AG09309 (cell line): ENCODE data around the gene KCNQ2.

Experiments used
- DNase-seq: peaks from one replicate; pipeline ENCODE4 v3.0.0-alpha.2; 2010; ENCODE audit warnings: low read depth
- H3K4me3 ChIP-seq: 2 replicates; pipeline ENCODE4 v1.5.1; 2011; ENCODE audit warnings: mild to moderate bottlenecking, low read depth, low read length, moderate library complexity; ENCODE audit not compliant: control insufficient read depth
- CTCF ChIP-seq: IDR thresholded peaks from 2 replicates; pipeline ENCODE4 v1.5.1; 2011; ENCODE audit warnings: mild to moderate bottlenecking, low read depth, low read length, inconsistent platforms; ENCODE audit not compliant: insufficient read depth, control insufficient read depth; ENCODE audit errors: missing control alignments

Gene KCNQ2

DNA sequence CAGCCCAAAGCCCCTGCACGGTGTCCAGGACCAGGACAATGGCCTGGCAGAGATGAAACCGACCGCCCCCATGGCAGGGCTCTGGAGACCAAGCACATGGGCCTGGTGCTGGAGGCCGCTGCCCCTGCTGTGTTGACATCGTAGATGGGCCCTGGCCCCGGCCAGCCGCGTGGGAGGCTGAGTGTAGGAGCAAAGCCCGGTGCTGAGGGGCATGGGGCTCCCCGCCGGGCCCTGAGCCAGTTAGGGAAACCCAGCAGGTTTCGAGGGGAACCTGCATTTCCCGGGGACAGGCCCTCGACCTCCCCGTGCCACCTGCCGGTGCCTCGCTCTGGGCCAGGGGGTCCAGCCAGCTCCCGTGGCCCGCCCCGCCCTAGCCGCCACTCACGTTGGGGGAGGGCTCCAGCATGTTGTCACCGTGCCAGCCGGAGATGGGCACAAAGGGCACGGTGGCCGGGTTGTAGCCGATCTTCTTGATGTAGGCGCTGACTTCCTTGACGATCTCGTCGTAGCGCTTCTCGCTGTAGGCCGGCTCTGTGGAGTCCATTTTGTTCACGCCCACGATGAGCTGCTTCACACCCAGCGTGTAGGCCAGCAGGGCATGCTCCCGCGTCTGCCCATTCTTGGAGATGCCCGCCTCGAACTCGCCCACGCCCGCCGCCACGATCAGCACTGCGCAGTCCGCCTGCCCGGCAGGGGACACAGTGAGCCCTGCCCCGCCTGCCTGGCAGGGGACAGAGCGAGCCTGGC, 22.1 kb upstream of the KCNQ2 start:
- DNase-seq: no peak
- H3K4me3 ChIP-seq: no peak overlapping the region
- TF ChIP-seq CTCF: no peak

DNA sequence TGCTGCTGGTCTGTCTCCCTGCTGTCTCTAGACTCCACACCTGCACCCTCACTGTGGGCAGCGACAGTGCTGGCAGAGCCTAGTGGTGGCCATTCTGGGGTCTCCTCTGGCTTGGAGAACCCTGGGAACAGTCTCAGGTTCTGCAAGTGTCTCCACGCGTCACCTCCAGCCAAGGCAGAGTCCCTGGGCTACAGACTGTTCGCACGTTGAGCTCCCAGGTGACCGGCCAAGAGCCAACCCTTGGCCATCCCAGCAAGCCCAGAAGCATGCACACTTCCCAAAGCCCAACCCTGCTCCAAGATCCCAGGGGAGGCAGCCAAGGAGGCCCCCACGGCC, 21.6 kb upstream of the KCNQ2 start:
- no peak overlapping the region for H3K4me3 ChIP-seq
- no peak for DNase-seq
- no peak for TF ChIP-seq CTCF

- no peak for DNase-seq
- no peak overlapping the region for H3K4me3 ChIP-seq
- no peak for TF ChIP-seq CTCF
Measured at GRCh38 chr20:63493563-63494020, 21.1 kb upstream of the KCNQ2 start.

DNA sequence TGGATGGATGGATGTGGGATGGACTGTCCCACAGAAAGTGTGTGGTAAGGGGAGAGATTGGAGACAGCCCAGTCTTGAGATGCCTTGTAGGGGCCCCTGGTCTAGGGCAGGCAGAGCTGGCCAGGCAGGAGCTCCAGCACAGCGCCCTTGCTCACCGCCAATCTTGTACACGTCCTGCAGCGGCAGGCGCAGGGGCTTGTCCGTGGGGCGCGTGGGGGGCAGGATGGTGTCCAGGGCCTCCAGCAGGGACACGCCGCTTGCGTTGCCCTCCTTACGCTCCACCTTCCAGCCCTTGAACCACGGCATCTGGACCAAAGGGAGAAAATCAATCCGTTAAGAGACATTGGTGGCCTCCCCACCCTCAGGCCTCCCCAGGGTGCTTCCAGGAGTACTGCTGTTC, 20.5 kb upstream of the KCNQ2 start:
- no peak overlapping the region for H3K4me3 ChIP-seq
- no peak for TF ChIP-seq CTCF
- DNase-seq: no peak

GRCh38 chr20:63492518-63492917, 20.1 kb upstream of the KCNQ2 start:
- no peak for TF ChIP-seq CTCF
- DNase-seq: no peak
- no peak overlapping the region for H3K4me3 ChIP-seq

GRCh38 chr20:63491635-63492230, 19.3 kb upstream of the KCNQ2 start:
- TF ChIP-seq CTCF: no peak

More at GRCh38 chr20:63491635-63492230, 19.3 kb upstream of the KCNQ2 start:
- no peak for DNase-seq
- no peak overlapping the region for H3K4me3 ChIP-seq
